ENCODE data around the gene RALBP1. TPM values are rescaled to one million over a fixed set of nuclear protein-coding genes. Genes with fewer than 3 reads are reported as not detected.

The RALBP1 gene
- total and polyA plus RNA-seq, 9 of the 15 experiments (the other 6 are each of a cell fraction or from before 2014, with no cell fraction given) = 10.9 to 70.0 (median 61.3) TPM

- TF ChIP-seq RBM22 (IDR thresholded peaks at IDR 0.05; ENCODE audit: low read depth, low read length, poor library complexity, severe bottlenecking) (peak; percentile 45), TAF1 (IDR thresholded peaks at IDR 0.05; ENCODE audit: control insufficient read depth, extremely low read depth, insufficient read depth, low read length, severe bottlenecking) (peak; percentile 0), SMARCA4 (IDR thresholded peaks at IDR 0.05) (no peak), ZNF445 (CRISPR knock-in tag; IDR thresholded peaks at IDR 0.05; ENCODE audit: low read depth) (no peak), CBX3 (IDR thresholded peaks at IDR 0.05; ENCODE audit: borderline replicate concordance in 1 of 2, low read length in 2 of 2) (no peak), JUND (IDR thresholded peaks at IDR 0.05; ENCODE audit: borderline replicate concordance, low read depth, low read length) (0 out of 2 replicates have a peak, but pooled peaks have one; percentile 4), JUND (tag; IDR thresholded peaks at IDR 0.05; ENCODE audit: borderline replicate concordance, low read depth, low read length) (no peak), CAMTA2 (CRISPR knock-in tag; conservative IDR thresholded peaks at IDR 0.05) (0 out of 2 replicates have a peak, but pooled peaks have one; percentile 62), ZNF449 (CRISPR knock-in tag; IDR thresholded peaks at IDR 0.05) (0 out of 2 replicates have a peak, but pooled peaks have one; percentile 33), ZKSCAN8 (CRISPR knock-in tag; IDR thresholded peaks at IDR 0.05) (no peak), GATAD2B (IDR thresholded peaks at IDR 0.05; ENCODE audit: borderline replicate concordance) (0 out of 2 replicates have a peak, but pooled peaks have one; percentile 95), EGR1 (conservative IDR thresholded peaks at IDR 0.05) (peak; percentile 73), ZNF512 (tag; IDR thresholded peaks at IDR 0.05) (no peak), ZNF589 (CRISPR knock-in tag; IDR thresholded peaks at IDR 0.05; ENCODE audit: low read depth) (peak; percentile 65; the same call in 1 of the 2 replicates), ELF1 (tag; IDR thresholded peaks at IDR 0.05) (peak; percentile 56), U2AF1 (optimal IDR thresholded peaks at IDR 0.05; ENCODE audit: low read depth, low read length) (peak; percentile 86), L3MBTL2 (IDR thresholded peaks at IDR 0.05) (peak; percentile 14), DMBX1 (CRISPR knock-in tag; IDR thresholded peaks at IDR 0.05; ENCODE audit: borderline replicate concordance) (0 out of 2 replicates have a peak, but pooled peaks have one; percentile 9), GATAD2A (IDR thresholded peaks at IDR 0.05) (peak; percentile 44; the same call in 1 of the 2 replicates), GTF2A2 (tag; IDR thresholded peaks at IDR 0.05) (no peak; the same call in 1 of the 2 replicates), PTBP1 (IDR thresholded peaks at IDR 0.05; ENCODE audit: low read depth, low read length) (no peak), HLTF (IDR thresholded peaks at IDR 0.05) (no peak), ZNF778 (CRISPR knock-in tag; IDR thresholded peaks at IDR 0.05) (no peak), CREB3L1 (IDR thresholded peaks at IDR 0.05; ENCODE audit: borderline replicate concordance, low read depth) (no peak), NFATC3 (IDR thresholded peaks at IDR 0.05) (no peak)
These were observed 604 bp downstream of the RALBP1 start (continued) for GRCh38 chr18:9475643-9476591.

Measured in K562 (cell line).